GM15510 (cell line): ENCODE results near the gene PRRG2.

Experiments used
- POLR2A ChIP-seq: IDR thresholded peaks from 3 replicates; pipeline ENCODE4 v1.6.1; 2011; ENCODE audit warnings: borderline replicate concordance; ENCODE audit not compliant: insufficient read length; ENCODE audit errors: extremely low read depth

Gene PRRG2

DNA sequence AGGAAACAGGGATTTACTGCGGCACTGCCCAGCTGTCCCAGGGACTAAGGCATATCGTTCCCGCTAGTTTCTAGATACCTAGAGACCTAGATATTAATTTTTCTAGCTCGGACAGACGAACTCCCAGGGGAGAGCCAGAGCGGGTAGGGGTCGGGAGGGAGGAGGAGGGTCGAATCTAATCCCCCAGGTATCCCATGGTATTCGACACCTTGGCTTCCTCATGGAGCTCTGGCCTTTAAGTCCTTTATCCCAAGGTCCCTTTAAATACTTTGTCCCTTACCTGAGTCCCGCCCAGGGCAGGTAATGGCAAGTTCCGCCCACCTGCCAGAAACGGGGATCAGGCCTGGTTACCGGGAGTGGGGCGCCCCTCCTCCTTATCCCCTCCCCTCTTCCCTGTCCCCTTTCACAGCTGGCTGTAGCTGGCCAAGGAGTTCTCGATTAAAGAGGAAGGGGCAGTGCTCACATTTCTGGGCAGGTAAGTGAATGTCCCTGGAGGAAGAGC is at the start of gene PRRG2:
TSS of gene PRRG2 (plus strand) at position 310 of the 502 bp plus-strand sequence. CDS start 1,904 bp downstream, outside the sequence.
- no peak for TF ChIP-seq POLR2A

DNA sequence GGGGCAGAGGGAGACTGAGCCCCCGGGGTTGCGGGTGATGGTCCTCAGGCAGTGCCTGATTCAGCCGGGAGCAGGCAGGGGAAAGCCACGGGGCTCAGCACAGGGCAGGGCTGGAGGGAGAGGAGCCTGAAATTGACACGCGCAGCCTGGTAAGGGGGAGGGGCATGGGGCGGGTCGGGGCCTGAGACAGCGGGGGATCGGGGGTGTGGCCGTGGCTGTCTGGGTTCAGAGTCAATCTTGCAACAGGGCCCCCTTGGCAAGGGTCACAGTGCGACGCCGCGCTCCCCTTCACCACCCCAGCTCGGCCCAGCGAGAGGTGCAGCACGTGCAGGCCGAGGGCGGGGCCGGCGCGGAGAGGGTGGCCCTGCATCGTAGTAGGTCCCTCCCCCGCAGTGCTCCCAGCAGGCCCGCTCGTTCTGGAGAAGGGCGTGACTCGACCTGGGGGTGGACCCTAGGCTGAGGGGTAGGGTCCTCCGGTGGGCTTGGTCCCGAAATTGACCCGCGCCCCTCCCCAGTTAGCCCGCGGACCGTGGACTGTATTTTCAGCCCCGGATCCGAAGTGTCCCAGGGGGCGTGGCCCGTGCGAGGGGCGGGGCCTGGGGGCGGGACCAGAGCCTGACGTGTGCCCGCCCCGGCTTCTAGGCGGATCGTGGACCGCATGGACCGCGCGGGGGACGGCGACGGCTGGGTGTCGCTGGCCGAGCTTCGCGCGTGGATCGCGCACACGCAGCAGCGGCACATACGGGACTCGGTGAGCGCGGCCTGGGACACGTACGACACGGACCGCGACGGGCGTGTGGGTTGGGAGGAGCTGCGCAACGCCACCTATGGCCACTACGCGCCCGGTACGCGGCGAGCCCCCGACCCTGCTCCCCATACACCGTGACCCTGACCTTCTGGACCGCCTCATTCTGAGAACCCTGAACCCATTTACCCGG is 47.3 kb upstream of the PRRG2 start:
- TF ChIP-seq POLR2A = no peak

DNA sequence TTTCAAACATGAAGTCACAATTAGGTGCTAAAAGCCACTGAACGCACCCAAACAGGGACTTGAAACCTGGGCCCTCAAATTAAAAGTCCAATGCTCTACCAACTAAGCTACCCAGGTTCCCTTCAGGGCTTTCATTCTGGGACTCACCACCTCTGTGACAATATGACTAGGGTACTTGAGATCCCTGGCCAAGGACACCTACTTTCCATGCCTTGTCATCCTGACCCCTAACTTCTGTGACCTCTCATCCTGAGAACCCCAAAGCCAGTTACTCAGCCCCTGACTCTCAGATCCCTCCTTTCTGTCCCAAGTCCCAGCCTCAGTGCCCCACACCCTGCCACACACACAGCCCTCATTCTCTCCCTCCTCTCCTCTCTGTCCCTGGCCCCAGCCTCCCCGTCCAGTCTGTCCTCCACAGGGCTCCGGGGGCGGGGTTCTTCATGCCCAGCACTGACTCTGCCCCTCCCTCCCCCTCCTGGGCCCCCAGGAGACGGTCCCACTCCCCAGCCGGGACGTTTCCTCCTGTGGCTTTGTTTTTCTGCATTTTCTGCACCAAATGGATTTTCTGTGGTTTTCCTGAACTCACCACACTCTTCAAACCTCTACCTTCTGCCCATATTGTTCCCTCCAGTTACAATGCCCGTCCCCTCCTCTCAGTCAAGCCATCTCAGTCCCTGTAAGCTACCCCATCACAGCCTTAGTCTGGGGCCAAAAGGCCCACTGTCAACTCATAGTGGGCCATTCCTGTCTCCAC is 46.3 kb upstream of the PRRG2 start:
- TF ChIP-seq POLR2A = no peak

DNA sequence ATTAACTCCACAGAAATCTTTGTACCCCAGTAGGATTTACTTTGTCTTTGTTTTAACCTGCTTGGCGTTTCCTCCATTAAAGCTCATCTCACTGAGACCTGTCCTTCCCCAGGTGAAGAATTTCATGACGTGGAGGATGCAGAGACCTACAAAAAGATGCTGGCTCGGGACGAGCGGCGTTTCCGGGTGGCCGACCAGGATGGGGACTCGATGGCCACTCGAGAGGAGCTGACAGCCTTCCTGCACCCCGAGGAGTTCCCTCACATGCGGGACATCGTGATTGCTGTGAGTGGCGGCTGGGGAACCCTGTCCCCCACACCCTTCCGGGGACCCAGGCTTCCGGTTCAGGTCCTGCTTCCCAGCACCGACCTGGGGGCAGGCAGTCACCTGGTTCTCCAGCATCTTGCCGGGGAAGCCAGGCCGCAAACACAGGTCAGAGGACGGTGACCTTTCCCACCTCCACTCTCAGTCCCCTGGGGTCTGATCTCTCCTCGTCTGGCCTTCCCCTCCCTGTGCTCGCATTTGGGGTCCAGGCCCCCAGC is 44.1 kb upstream of the PRRG2 start:
- no peak for TF ChIP-seq POLR2A

DNA sequence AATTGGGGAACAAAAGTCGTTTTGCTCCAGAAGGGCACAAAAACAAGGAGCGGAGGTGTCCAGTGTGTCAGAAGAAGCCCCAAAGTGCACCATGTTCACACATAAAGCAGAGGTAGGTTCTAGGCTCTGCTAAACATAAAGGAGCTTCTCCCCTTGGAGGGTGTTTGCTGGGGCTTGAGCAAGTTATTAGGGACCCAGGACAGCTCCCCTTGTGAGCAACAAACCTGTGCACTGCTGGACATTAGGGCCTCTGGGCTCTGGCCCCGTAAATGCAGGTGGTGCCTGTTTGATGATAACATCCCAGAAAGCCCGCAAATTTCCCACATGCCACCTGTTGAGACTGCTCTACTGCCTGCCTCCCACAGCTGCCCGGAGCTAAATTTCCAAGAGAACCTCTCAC is 42.5 kb upstream of the PRRG2 start:
- no peak for TF ChIP-seq POLR2A

DNA sequence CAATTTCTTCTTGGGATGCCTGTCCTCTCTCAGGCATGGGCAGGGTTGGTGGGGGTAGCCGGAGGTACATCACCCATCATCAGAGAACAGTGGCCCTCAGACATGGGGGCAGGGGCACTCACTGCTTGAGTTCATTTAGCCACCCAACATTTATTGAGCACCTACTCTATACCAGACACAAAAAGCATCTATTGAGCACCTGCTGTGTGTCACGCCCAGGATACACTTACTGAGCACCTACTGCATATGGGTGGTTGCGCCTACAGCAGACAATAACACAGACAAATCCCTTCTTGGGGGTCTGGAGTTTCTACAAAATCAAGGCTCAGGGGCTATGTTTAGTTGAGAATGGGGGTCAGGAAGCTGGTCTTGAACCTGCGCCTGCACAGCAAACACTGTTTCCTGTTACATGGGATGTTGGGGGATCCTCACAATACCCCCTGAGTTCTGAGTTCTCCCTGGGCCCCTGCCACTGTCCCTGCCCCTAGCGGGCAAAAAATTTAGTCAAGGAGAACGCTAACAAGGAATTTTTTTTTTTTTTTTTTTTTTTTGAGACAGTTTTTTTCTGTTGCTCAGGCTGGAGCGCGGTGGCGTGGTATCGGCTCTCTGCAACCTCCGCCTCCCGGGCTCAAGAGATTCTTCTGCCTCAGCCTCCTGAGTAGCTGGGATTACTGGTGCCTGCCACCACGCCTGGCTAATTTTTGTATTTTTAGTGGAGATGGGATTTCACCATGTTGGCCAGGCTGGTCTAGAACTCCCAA is 41.7 kb upstream of the PRRG2 start:
- TF ChIP-seq POLR2A = no peak

DNA sequence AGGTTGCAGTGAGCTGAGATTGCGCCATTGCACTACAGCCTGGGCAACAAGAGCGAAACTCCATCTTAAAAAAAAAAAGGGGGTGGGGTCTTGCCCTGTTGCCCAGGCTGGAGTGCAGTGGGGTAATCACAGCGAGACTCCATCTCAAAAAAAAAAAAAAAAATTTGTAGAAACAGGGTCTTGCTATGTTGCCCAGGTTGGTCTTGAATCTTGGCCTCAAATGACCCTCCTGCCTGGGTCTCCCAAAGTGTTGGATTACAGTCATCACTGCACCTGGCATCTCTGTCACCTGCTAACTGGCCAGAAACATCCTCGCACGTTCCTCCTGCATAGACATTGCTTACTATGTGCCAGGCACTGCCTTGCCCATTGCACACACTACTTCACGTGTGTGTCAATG is 39.2 kb upstream of the PRRG2 start:
- TF ChIP-seq POLR2A = no peak

DNA sequence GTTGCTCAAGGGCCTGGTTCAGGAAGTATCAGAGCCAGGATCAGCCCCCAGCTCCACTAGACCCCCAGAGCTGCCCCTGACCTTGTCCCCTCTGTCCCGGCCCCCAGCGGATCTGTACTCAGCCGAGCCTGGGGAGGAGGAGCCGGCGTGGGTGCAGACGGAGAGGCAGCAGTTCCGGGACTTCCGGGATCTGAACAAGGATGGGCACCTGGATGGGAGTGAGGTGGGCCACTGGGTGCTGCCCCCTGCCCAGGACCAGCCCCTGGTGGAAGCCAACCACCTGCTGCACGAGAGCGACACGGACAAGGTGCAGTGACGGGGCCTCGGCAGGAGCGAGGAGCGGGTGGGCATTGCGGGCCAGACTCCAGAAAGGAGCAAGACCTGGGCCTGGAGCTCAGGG is 38.7 kb upstream of the PRRG2 start:
- TF ChIP-seq POLR2A = no peak

DNA sequence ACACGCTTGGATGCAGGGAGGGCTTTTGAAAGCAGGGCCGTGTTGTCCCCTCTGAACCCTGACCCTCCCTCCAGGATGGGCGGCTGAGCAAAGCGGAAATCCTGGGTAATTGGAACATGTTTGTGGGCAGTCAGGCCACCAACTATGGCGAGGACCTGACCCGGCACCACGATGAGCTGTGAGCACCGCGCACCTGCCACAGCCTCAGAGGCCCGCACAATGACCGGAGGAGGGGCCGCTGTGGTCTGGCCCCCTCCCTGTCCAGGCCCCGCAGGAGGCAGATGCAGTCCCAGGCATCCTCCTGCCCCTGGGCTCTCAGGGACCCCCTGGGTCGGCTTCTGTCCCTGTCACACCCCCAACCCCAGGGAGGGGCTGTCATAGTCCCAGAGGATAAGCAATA is 38.1 kb upstream of the PRRG2 start:
- no peak for TF ChIP-seq POLR2A

DNA sequence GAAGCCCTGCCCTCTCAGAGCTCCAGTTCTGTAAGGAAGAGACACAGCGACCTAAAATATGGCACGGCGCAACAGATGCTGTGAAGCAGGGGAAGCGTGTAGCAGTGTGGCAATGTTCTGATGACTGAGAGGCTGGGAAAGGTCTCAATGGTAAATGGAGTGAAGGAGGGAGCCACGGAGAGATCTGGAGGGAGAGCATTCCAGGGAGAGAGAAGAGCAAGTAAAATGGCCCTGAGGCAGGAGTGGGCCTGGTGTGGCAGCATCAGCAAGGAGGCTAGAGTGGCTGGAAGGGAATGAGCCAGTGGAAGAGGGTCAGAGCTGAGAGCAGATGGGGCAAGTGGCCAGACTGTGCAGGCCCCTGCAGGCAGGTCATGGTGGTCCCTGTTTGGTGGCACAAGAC is 37.0 kb upstream of the PRRG2 start:
- no peak for TF ChIP-seq POLR2A

DNA sequence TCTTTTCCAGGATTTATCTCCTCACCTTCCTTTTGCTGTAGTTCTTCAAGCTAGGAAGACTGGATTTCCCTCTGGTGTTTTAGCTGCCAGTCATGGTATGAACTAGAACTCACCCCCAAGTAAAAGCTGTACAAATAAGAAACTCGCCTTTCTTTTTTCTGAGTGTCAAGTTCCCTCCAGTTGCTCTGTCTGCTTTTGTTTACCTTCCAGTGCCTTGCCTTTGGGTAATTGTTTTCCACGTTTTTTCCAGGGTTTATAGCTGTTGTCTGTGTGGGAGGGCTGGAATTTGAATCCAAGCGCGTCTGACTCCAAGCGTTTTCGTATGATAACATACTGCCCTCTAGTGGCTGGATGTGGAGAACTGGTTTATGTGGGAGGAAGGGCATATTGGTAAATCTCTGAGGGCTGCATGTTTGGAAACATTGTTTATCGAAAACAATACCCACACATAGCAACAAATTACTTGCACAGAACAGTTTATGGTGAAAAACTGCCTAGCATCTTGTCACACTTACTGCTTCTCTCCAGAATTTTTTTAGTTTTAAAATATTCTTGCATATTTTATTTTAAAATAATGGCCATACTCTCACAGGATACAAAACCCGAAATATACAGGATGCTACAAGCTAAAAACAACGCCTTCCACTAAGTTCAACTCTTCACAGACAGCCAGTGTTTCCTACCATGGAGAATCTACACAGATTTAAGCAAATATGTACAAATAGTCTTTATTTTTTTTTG is 34.1 kb upstream of the PRRG2 start:
- no peak for TF ChIP-seq POLR2A

DNA sequence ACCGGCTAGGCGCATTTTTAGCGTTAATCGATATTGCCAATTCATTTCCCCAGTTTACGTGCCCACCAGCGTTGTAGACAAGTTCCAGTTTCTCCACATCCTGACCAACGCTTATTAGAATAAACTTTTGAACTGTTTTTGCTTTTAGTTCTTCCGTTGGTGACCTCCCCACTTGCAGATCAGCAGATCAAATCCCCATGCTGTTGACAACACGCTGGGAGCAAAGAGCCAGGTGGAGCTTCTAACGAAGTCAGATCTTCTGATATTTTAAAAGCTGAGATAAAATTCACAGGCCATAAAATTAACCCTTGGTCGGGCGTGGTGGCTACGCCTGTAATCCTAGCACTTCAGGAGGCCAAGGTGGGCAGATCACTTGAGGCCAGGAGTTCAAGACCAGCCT is 32.1 kb upstream of the PRRG2 start:
- no peak for TF ChIP-seq POLR2A

DNA sequence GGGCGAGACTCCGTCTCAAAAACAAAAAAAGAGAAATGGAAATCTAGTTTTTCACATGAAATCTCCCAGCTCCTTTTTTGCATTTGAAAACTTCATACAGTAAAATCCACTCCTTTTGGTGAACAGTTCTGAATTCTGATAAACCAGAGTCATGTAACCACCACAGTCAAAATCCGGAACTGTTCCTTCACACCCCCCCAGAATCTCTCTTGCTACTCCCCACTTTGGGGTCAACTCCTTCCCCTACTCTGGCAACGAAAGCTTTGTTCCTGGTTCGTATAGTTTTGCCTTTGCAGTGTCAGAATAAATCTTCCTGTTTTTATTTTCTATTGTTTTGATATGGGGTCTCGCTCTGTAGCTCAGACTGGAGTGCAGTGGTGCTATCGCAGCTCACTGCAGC is 29.6 kb upstream of the PRRG2 start:
- TF ChIP-seq POLR2A = no peak

DNA sequence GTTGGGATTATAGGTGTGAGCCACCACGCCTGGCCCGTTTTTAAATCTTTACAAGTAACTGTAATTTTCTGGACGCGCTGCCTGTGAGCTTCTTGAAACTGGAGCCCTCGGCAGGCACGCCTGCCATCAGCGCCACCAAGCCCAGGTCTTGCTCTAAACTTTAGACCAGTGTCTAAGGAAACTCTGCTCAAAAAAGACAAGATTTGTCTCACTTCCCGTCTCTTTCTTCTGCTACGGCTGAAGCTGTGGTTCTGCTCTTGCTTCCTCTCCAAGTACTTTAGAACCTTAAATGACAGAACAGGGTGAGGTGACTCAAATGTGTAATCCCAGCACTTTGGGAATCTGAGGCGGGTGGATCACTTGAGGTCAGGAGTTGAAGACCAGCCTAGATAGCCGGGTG is 28.4 kb upstream of the PRRG2 start:
- no peak for TF ChIP-seq POLR2A

DNA sequence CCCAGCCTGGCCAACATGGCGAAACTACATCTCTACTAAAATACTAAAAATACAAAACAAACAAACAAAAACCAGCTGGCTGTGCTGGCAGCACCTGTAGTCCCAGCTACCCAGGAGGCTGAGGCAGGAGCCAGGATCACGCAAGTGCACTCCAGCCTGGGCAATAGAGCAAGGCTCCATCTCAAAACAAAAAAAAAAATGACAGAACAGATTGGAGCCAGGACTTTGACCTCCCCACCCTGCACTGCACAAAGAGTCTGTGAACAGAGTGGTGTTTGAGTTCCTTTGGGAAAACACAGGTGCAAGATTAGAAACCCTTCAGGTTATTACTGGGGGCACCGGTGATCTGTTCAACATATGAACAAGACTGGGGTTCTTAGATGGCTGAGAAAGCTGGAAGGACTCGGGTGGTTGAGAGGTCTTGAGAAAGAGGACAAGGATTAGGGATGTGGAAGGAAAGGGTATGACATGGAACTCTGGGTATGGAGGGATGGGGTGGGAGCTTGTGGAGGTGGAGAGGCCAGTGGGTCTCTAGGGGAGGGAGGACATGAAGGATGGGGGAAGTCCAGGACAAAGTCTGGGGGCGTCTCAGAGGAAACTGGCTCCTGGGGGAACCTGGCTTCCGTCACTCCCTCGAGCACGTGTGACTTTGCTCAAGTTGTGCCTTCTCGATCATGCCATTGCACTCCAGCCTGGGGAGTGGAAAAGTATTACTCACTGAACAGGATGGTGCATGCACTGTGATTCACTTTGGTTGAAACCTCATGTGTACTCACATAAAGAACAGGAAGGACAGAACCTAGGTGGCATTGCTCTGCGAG is 27.5 kb upstream of the PRRG2 start:
- no peak for TF ChIP-seq POLR2A
